ENCODE data around the gene PDK2. TPM values are rescaled to one million over a fixed set of nuclear protein-coding genes. Genes with fewer than 3 reads are reported as not detected.
A peak's percentile ranks its signal among the peaks of the same experiment; 100 is the strongest.

Gene PDK2
- total and polyA plus RNA-seq, 10 of the 15 experiments (the other 5 are each of a cell fraction or from before 2014, with no cell fraction given) = 0.98 to 22.6 (median 12.3) TPM

- TF ChIP-seq, protein P1, sequence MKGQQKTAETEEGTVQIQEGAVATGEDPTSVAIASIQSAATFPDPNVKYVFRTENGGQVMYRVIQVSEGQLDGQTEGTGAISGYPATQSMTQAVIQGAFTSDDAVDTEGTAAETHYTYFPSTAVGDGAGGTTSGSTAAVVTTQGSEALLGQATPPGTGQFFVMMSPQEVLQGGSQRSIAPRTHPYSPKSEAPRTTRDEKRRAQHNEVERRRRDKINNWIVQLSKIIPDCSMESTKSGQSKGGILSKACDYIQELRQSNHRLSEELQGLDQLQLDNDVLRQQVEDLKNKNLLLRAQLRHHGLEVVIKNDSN (IDR thresholded peaks at IDR 0.05; ENCODE audit: borderline replicate concordance, extremely low read length, insufficient read depth, low read depth, low read length) = no peak
- TF ChIP-seq LARP7 (IDR thresholded peaks at IDR 0.05) (peak; percentile 94), POLR2A (IDR thresholded peaks at IDR 0.05; ENCODE audit: low read depth, low read length) (peak; percentile 57; the same call in 1 of the 2 replicates), STAT3 (IDR thresholded peaks at IDR 0.05; ENCODE audit: low read depth, low read length) (no peak), ZZZ3 (IDR thresholded peaks at IDR 0.05; ENCODE audit: control insufficient read depth, insufficient read length, low read depth) (no peak), TBL1XR1 (IDR thresholded peaks at IDR 0.05; ENCODE audit: low read depth, low read length) (peak; percentile 25; the same call in 1 of the 2 replicates), ZBTB33 (IDR thresholded peaks at IDR 0.05) (no peak), SREBF2 (IDR thresholded peaks at IDR 0.05; ENCODE audit: low read length) (no peak), RAD21 (IDR thresholded peaks at IDR 0.05; ENCODE audit: insufficient read depth, low read depth, low read length) (no peak), BACH1 (IDR thresholded peaks at IDR 0.05; ENCODE audit: borderline replicate concordance) (peak; percentile 55; the same call in 1 of the 2 replicates), SMARCA5 (IDR thresholded peaks at IDR 0.05) (peak; percentile 79; the same call in 1 of the 2 replicates), CTCF (IDR thresholded peaks at IDR 0.05 in 2 of 3, conservative IDR thresholded peaks at IDR 0.05 in 1 of 3; ENCODE audit: control insufficient read depth in 2 of 3, extremely low read depth in 1 of 3, insufficient read depth in 1 of 3, low read depth in 3 of 3, low read length in 3 of 3) (0 out of 6 replicates have a peak, but pooled peaks of 2 of the 3 experiments have one; percentile 5), PML (IDR thresholded peaks at IDR 0.05; ENCODE audit: low read length) (no peak), TCF7 (IDR thresholded peaks at IDR 0.05; ENCODE audit: borderline replicate concordance) (no peak), PBX3 (IDR thresholded peaks at IDR 0.05; ENCODE audit: insufficient replicate concordance, low read depth, low read length) (no peak), DPF2 (IDR thresholded peaks at IDR 0.05) (peak; percentile 61), NFIC (IDR thresholded peaks at IDR 0.05; ENCODE audit: low read depth, low read length) (no peak), SMAD5 (IDR thresholded peaks at IDR 0.05; ENCODE audit: low read depth) (no peak)
- TF ChIP-seq, protein P2, sequence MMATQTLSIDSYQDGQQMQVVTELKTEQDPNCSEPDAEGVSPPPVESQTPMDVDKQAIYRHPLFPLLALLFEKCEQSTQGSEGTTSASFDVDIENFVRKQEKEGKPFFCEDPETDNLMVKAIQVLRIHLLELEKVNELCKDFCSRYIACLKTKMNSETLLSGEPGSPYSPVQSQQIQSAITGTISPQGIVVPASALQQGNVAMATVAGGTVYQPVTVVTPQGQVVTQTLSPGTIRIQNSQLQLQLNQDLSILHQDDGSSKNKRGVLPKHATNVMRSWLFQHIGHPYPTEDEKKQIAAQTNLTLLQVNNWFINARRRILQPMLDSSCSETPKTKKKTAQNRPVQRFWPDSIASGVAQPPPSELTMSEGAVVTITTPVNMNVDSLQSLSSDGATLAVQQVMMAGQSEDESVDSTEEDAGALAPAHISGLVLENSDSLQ (IDR thresholded peaks at IDR 0.05) = no peak
Measured at GRCh38 chr17:50149417-50150353, 54.5 kb downstream of the PDK2 start (continued).
